Measurements from ENCODE around the gene THAP6. TPM values are rescaled to one million over a fixed set of nuclear protein-coding genes. Genes with fewer than 3 reads are reported as not detected.

Gene THAP6
- total RNA-seq, 1 donor from 2014 or later = 16.3 TPM

DNA sequence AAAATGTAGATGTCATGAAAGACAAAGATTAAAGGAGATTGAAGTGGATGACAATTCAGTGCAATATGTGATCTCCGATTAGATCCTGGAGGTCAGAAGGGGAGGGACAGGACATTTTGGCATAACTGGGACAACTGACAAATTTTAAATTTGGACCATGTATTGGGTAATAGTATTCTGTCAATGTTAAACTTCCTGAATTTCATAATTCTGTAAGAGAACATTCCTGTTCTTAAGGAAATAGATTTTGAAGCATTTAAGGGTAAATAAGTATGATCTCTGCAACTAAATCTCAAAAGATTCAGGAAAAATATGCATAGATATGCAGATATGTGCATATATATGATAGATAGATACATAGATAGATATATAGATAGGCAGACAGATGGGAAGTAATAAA, 52.6 kb downstream of the THAP6 start:
- Mint-ChIP-seq H3K27ac (no peak overlapping the region), H3K4me3 (no peak overlapping the region), H3K9me3 (no peaks in the 10 kb centered on the region), H3K36me3 (ENCODE audit: low read depth) (no peaks in the 10 kb centered on the region), H3K27me3 (peaks cover 17% of the 10 kb centered on the region), H3K4me1 (peaks cover 7% of the 10 kb centered on the region)
- DNase-seq = no peak
- intact Hi-C loops (cut with micrococcal nuclease) = no loop called here

DNA sequence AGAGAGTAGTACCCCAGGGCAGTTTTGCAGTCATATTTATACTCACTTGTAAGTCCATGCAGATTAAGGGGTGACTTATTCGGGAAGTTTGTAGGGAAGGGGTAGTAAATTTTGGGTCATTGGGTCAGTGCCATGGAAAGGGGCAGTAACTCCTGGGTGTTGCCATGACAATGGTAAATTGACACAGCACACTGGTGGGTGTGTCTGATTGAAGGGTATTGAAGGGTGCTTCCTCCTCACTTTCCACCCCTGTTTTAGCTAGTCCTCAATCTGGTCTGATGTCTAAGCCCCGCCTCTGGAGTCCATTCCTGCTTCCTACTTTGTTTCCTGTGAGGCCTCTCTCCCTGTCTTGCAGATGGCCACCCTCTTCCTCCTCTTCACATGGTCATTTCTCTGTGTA, 53.5 kb downstream of the THAP6 start:
- no peaks in the 10 kb centered on the region for H3K36me3 Mint-ChIP-seq (ENCODE audit: low read depth)
- intact Hi-C loops (cut with micrococcal nuclease) = no loop called here
- H3K27me3 Mint-ChIP-seq = peaks cover 23% of the 10 kb centered on the region

More for the DNA sequence above, 53.5 kb downstream of the THAP6 start:
- Mint-ChIP-seq H3K4me1 (peaks cover 7% of the 10 kb centered on the region), H3K27ac (no peak overlapping the region), H3K9me3 (no peaks in the 10 kb centered on the region), H3K4me3 (no peak overlapping the region)
- no peak for DNase-seq

Other genes with a start within 250 kb of the THAP6 start
- 22.4 and 29.4 TPM in 2 replicates for gene RCHY1, start 70 bp upstream of the THAP6 start, total RNA-seq
- 0.43 and 0.47 TPM in 2 replicates for gene ODAPH, start 41.6 kb downstream of the THAP6 start, total RNA-seq
- gene CDKL2, start 116.1 kb downstream of the THAP6 start, total RNA-seq = 0.36 TPM in 1 of 2 replicates, not detected in the other
- 135 and 146 TPM in 2 replicates for gene G3BP2, start 158.9 kb downstream of the THAP6 start, total RNA-seq
- gene USO1, start 210.1 kb downstream of the THAP6 start, total RNA-seq = 42.8 and 44.0 TPM in 2 replicates

Measured in activated CD4-positive, alpha-beta T cell treated with anti-CD3 and anti-CD28 coated beads, Interleukin-2, amount 10 ng/mL, durations not matched to agents 24 days and 14 days (primary cell).